Activated naive CD4-positive, alpha-beta T cell treated with anti-CD3 and anti-CD28 coated beads, Interleukin-2, amount 10 ng/mL, durations not matched to agents 5 hours and 36 hours (primary cell): Measurements from ENCODE around the gene SGO2. TPM values are rescaled to one million over a fixed set of nuclear protein-coding genes. Genes with fewer than 3 reads are reported as not detected.

Experiments
- total RNA-seq, 2 experiments: library from RNA; stranded (reverse); gene quantifications; one replicate each; pipeline ENCODE4 v1.2.3, GENCODE V29; 2021

The SGO2 gene
- 10 to 100 TPM; 32.2 to 33.0 TPM for total RNA-seq

GRCh38 chr2:200525882-200526651 is at the start of gene SGO2:
Gene SGO2 (plus strand): TSS chr2:200526207. CDS start chr2:200532976, 6,769 bp downstream.

GRCh38 chr2:200509612-200510433 is 16.2 kb upstream of the SGO2 start, which contains the start of gene KCTD18:
Gene KCTD18 (minus strand): TSS chr2:200510068. CDS start chr2:200507016, 3,052 bp downstream.

GRCh38 chr2:200585730-200586643 is 60.0 kb downstream of the SGO2 start, which contains the start of gene AOX1:
Gene AOX1 (plus strand): TSS chr2:200586014. CDS start chr2:200586109, 95 bp downstream.

Other genes starting within 250 kb of the SGO2 start
- 10 to 100 TPM; 23.1 to 23.5 TPM for gene SPATS2L, start 219.5 kb upstream of the SGO2 start, total RNA-seq
- 10 to 100 TPM; 17.5 to 17.6 TPM for gene KCTD18, start 16.1 kb upstream of the SGO2 start, total RNA-seq
- gene AOX1, start 59.8 kb downstream of the SGO2 start, total RNA-seq: under 1 TPM; 0.10 to 0.17 TPM